ENCODE results near the gene PLA2G4A. TPM values are rescaled to one million over a fixed set of nuclear protein-coding genes. Genes with fewer than 3 reads are reported as not detected.

PLA2G4A gene
- total RNA-seq, 1 experiment from 2014 or later = 8.6 TPM

GRCh38 chr1:186976700-186977099 is 148.0 kb downstream of the PLA2G4A start:
- DNase-seq (ENCODE audit: low read depth, low spot score) = no peak
- Histone ChIP-seq H3K36me3 (ENCODE audit: control insufficient read depth in 1 of 2, insufficient read depth in 2 of 2, low read length in 2 of 2) (no peaks in the 10 kb centered on the region), H3K27ac (ENCODE audit: low read depth, low read length) (no peak overlapping the region), H4K20me1 (ENCODE audit: insufficient read depth) (no peaks in the 10 kb centered on the region), H3K9ac (ENCODE audit: low read length) (no peak overlapping the region), H3K4me2 (ENCODE audit: low read length) (no peak overlapping the region), H3K4me1 (ENCODE audit: control insufficient read depth in 1 of 2, insufficient read depth in 2 of 2, low read length in 2 of 2) (no peaks in the 10 kb centered on the region), H3K79me2 (ENCODE audit: insufficient read depth, low read length) (no peaks in the 10 kb centered on the region), H3K27me3 (ENCODE audit: insufficient read depth, low read length) (no peaks in the 10 kb centered on the region), H3K9me2 (ENCODE audit: insufficient read depth) (no peaks in the 10 kb centered on the region), H3K4me3 (replicated peaks in 1 of 2; ENCODE audit: low read depth in 1 of 2, low read length in 2 of 2) (no peak overlapping the region), H3K9me3 (ENCODE audit: control insufficient read depth in 1 of 2, insufficient read depth in 1 of 2, low read depth in 1 of 2, low read length in 2 of 2) (no peaks in the 10 kb centered on the region), H2AFZ (ENCODE audit: low read depth, low read length, poor library complexity, severe bottlenecking) (no peak overlapping the region)
- RAD21 ChIA-PET (ENCODE audit: low non-redundant PET in 1 of 2, low total read pairs in 2 of 2, uncharacterized antibody in 2 of 2, unreplicated experiment in 2 of 2) = no interaction called here
- intact Hi-C loops (cut with micrococcal nuclease) = no loop called here
- TF ChIP-seq SRF (IDR thresholded peaks at IDR 0.05; ENCODE audit: low read depth) = no peak
- TF ChIP-seq ZNF274 (IDR thresholded peaks at IDR 0.05; ENCODE audit: low read depth, low read length) = no peak
- no TSS peak for BruUV-seq (replicated peaks)
- CTCF ChIA-PET = interaction anchor here (1.4 kb wide), 1 partner anchor 10 kb away, joined by 5 read pairs; no protein-coding TSS in a partner anchor
- POLR2A ChIA-PET = no interaction called here
- ATAC-seq = no peak

GRCh38 chr1:186977266-186977957 is 148.7 kb downstream of the PLA2G4A start:
- Histone ChIP-seq H3K79me2 (ENCODE audit: insufficient read depth, low read length) (no peaks in the 10 kb centered on the region), H3K27me3 (ENCODE audit: insufficient read depth, low read length) (no peaks in the 10 kb centered on the region), H3K27ac (ENCODE audit: low read depth, low read length) (no peak overlapping the region), H3K4me3 (replicated peaks in 1 of 2; ENCODE audit: low read depth in 1 of 2, low read length in 2 of 2) (no peak overlapping the region), H3K36me3 (ENCODE audit: control insufficient read depth in 1 of 2, insufficient read depth in 2 of 2, low read length in 2 of 2) (no peaks in the 10 kb centered on the region), H3K9ac (ENCODE audit: low read length) (no peak overlapping the region), H3K4me1 (ENCODE audit: control insufficient read depth in 1 of 2, insufficient read depth in 2 of 2, low read length in 2 of 2) (no peaks in the 10 kb centered on the region), H3K4me2 (ENCODE audit: low read length) (no peak overlapping the region), H4K20me1 (ENCODE audit: insufficient read depth) (no peaks in the 10 kb centered on the region), H2AFZ (ENCODE audit: low read depth, low read length, poor library complexity, severe bottlenecking) (no peak overlapping the region), H3K9me2 (ENCODE audit: insufficient read depth) (no peaks in the 10 kb centered on the region), H3K9me3 (ENCODE audit: control insufficient read depth in 1 of 2, insufficient read depth in 1 of 2, low read depth in 1 of 2, low read length in 2 of 2) (no peaks in the 10 kb centered on the region)
- ChIA-PET POLR2A (no interaction called here), CTCF (interaction anchor here (1.4 kb wide), 1 partner anchor 9 kb away, joined by 5 read pairs; no protein-coding TSS in a partner anchor), RAD21 (ENCODE audit: low non-redundant PET in 1 of 2, low total read pairs in 2 of 2, uncharacterized antibody in 2 of 2, unreplicated experiment in 2 of 2) (no interaction called here)
- BruUV-seq (replicated peaks) = no TSS peak
- ATAC-seq = no peak
- no peak for DNase-seq (ENCODE audit: low read depth, low spot score)
- intact Hi-C loops (cut with micrococcal nuclease) = no loop called here
- no peak for TF ChIP-seq CBX3 (IDR thresholded peaks at IDR 0.05; ENCODE audit: low read depth)
- no peak for TF ChIP-seq JUND (IDR thresholded peaks at IDR 0.05)
- no peak for TF ChIP-seq ATF3 (IDR thresholded peaks at IDR 0.05)
- no peak for TF ChIP-seq CTCF (IDR thresholded peaks at IDR 0.05 in 2 of 3, conservative IDR thresholded peaks at IDR 0.05 in 1 of 3; ENCODE audit: borderline replicate concordance in 1 of 3, insufficient read depth in 1 of 3, low read depth in 2 of 3, low read length in 2 of 3)
- no peak for TF ChIP-seq SRF (IDR thresholded peaks at IDR 0.05; ENCODE audit: low read depth)
- TF ChIP-seq POLR2A (IDR thresholded peaks at IDR 0.05; ENCODE audit: borderline replicate concordance, extremely low read depth, insufficient read depth, insufficient read length) = no peak
- TF ChIP-seq ZNF274 (IDR thresholded peaks at IDR 0.05; ENCODE audit: low read depth, low read length) = no peak
- no peak for TF ChIP-seq SIN3A (IDR thresholded peaks at IDR 0.05; ENCODE audit: low read depth)
- no peak for TF ChIP-seq EZH2 (IDR thresholded peaks at IDR 0.05)
- TF ChIP-seq EZH2phosphoT487 (IDR thresholded peaks at IDR 0.05; ENCODE audit: borderline replicate concordance) = no peak
- no peak for TF ChIP-seq TCF7L2 (IDR thresholded peaks at IDR 0.05; ENCODE audit: borderline replicate concordance, extremely low read depth, insufficient read depth, insufficient read length)
- TF ChIP-seq REST (IDR thresholded peaks at IDR 0.05; ENCODE audit: low read depth) = no peak
- no peak for TF ChIP-seq POLR2AphosphoS5 (IDR thresholded peaks at IDR 0.05; ENCODE audit: low read depth, low read length)
- no peak for TF ChIP-seq ELF1 (IDR thresholded peaks at IDR 0.05; ENCODE audit: borderline replicate concordance, low read depth)
- TF ChIP-seq RAD21 (IDR thresholded peaks at IDR 0.05; ENCODE audit: low read depth) = no peak
